IPS DF 4.7 (cell line): ENCODE data around the gene CTTNBP2NL.

Experiments used
- DNase-seq: peaks from one replicate; pipeline ENCODE4 v3.0.0-alpha.2; 2013; ENCODE audit warnings: low spot score; ENCODE audit errors: extremely low read depth

CTTNBP2NL gene, protein sequence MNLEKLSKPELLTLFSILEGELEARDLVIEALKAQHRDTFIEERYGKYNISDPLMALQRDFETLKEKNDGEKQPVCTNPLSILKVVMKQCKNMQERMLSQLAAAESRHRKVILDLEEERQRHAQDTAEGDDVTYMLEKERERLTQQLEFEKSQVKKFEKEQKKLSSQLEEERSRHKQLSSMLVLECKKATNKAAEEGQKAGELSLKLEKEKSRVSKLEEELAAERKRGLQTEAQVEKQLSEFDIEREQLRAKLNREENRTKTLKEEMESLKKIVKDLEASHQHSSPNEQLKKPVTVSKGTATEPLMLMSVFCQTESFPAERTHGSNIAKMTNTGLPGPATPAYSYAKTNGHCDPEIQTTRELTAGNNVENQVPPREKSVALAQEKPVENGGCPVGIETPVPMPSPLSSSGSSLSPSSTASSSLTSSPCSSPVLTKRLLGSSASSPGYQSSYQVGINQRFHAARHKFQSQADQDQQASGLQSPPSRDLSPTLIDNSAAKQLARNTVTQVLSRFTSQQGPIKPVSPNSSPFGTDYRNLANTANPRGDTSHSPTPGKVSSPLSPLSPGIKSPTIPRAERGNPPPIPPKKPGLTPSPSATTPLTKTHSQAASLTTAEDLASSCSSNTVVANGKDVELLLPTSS

DNA sequence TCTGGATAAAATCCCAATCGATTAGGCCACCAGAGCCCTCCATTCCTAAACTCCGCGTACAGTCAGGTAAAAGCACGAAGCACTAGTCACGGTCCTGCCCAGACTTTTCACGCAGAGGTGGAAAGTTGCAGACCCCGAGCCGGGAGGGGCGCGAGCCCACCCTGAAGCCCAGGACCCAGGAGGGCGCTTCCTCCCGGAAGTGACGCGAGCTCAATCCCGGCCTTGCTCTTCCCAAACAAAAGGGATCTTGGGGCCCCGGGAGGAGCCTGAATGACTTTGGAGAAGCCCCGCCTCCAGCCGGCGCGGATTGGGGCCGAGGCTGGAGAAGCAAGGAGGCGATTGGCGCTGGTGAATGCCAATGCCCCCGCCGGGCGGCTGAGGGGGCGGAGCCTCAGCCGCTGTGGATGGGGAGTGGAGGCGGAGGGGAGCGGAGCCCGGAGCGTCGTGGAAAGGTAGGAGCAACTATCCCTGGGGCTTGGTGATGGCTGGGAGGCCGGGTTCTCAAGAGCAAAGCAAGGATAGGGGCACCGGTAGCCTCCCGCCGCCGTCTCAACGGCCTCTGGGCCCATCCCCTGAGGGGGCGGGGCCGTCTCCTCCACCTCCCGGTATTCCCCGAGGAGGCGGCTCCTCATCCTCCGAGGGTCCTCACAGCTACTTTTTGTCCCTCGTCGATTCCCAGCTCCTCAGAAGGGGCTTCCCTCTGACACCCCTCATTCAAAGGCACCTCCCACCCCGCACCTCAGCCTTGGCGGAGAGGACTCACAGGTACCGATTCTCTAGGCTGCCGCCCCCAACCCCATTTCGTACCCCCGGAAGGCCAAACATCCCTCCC, at the start of gene CTTNBP2NL:
CTTNBP2NL (plus strand) TSS at position 394 of the 832 bp plus-strand sequence. CDS start 19,952 bp downstream, outside the sequence.
- no peak for DNase-seq

DNA sequence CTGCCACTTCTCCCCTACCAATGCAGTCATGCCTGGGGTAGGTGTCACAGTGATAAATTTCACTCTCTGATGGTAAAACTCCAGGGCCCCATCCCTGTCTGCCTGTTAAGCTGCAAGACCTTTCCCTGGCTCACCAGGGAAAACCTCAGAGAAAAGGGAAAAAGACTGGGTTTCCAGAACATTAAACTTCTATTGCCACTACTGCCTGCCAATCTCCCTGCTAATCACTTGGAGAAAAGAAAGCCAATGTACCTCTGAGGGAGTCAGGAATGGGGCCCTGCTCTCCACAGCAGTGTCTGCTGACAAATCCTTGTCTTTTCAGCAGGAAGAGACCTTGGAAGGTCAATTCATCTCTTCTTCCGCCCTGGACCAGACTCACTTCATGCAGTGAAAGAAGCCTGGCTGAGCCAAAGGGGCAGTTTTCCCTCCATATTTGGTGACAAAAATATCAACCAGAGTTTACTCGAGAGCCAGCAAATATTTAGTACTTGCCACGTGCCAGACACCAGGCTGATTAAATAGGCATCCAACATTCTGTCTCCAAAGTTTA, 49.1 kb upstream of the CTTNBP2NL start:
- no peak for DNase-seq

DNA sequence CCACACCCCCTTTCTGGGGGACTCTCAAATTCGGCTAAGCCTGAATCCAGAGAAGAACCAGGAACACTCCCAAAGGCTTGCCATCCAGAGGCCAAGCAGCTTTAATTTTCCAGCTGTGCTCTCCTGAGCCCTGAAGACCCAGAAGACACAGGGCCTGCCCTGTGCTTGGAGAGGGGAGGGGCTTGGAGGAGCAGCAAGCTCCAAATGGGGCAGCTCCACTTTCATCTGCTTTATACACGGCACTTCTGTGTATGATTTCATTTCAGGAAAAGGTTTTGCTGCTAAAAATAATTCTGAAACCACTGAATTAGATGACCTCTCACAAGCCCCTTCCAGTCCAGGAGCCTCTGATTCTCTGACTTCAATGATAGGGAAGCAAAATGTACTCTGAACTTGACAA, 39.2 kb upstream of the CTTNBP2NL start:
- DNase-seq, result no peak

DNA sequence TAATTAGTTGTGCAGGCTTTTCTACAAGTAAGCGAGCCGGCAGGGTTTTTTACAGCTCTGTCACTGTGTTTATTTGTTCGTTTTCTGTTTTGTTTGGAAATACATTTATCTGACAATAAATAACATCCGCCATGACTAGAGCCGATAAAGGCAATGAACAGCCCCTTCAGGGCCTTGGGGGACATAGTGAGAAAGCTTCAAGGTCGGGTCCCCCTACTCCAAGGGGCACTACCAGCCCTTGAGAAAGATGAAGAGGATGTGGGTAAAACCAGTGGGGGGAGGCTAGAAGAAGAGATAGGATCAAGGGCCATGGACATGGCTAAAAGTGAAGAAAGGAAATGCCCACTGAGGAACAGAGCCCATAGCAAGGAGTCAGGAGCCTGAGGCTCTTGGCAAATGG, 38.5 kb upstream of the CTTNBP2NL start:
- DNase-seq, result no peak

DNA sequence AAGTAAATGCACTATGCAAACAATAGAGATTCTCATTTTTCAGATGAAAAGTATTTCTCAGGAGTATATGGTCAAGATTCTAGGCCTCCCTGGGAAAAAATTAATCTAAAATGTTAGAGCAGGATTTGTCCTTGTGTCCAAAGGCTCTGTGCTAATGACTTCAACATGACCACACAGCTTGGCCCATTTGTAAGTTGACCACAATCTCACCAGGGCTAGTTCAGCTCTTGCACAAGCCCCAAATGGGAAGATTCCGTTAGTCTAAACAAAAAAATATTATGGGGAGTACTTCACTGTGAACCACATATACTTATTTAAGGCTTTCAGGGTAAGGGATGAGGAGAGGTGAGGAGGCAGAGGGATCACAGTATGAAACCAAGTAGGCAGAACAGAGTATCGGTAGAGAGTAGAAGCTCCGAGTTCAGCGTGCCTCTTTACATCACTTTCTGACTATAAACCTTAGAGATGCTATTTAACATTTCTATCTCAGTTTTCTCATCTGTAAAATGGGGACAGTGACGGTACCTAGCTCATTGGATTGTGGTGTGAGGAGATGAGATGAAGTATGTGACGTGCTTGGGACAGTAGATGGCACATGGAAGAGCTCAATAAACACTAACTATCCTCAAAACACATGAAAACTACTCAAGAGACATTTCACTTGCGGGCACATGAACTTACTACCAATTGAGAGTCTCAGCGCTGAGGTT, 37.8 kb upstream of the CTTNBP2NL start:
- DNase-seq, result no peak

DNA sequence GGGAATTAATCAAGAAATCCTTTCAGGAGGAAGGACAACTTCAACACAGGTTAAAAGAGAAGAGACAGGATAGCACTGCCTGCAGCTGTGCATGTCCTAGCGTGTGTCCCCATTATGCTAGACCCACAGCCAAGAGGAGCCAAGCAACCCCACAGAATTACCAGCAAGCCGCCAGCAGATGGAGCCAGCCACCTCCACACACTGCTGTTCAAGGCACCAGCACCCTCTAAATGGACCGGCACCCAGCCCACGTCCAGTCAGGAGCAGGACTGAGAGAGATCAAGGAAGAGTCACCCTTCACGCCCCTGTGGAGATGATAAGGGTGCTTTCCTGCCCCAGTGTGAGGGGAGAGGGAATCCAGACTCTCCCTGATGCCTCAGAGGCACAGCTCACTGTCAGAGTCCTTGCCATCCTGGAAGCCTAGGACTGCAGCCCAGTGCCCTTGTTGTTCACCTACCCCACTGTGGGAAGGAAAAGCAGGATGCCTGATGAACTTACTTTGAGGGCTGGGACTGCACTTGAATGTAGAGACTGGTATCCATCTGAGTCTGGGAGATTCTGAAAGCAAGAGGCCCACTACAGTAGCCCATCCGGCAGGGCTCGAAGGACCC, 37.1 kb upstream of the CTTNBP2NL start:
- no peak for DNase-seq

DNA sequence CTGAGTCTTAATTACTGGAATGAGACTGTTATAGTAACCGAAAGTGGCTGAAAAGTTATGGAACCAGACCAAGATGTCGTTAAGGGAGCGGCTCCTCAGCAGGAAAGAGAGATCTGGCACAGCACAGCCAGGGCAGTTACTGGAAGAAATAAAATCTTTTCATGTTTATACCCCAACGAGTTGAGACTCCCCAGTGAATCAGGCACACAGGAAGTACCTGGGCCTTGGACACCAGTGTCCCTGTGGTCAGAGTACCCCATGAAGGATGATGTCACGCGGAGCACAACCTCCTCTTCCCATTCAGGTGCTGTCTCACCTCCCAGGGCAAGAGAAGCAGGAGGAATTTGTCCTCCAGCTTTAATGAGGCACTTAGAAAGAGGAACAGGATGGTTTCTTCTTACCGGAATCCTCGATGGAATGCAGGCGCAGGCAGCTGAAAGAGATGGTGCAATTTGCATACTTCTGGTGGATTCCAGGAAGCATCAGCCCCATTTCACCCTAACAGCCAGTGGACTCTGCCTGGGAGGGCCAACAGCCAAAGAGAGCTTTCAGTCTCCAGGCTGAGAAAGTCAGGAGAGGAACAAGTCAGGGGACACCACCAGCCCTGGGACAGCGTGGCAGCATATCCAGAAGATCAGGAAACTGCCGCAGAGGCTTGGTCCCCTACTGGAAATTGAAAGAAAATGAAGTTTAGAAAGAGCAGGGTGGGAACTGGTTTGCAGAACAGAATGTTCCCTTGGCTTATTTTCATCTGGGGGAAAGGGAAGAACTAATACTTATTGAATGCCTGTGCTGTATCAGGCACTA, 35.9 kb upstream of the CTTNBP2NL start:
- DNase-seq, result no peak

DNA sequence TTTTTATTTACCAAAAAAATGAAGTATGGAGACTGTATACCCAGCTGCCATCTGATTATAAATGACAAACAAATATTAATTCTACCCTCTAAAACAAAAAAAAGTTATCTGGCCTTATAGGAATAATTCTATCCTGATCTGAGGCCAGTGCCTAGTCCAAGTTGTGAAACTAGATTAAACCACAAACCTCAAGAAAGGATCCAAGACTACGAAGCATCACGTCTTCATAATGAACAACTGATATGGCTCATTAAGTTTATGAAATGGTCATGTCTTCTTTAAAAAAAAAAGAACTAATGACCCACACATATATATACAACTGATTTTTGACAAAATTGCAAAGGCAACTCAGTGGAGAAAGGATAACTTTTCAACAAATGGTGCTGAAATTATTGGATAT, 32.4 kb upstream of the CTTNBP2NL start:
- no peak for DNase-seq

DNA sequence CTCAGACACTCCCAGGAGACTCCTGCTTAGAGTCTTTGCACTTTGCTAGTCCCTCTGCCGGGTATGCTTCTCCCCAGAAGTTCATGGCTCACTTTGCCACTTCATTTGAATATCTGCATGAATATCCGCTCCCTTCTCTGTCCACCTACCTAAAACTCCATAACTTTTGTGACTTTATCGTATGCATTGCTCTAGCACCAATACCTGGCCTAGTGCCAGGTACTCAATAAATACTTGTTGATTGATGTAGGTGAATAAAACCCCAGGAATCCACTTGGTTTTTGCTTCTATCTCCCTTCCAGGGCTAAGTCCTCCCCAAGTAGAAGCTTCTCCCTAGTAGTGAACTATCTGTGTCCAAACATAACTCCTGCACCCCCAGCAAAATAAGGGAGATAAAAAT, 27.8 kb upstream of the CTTNBP2NL start:
- no peak for DNase-seq

DNA sequence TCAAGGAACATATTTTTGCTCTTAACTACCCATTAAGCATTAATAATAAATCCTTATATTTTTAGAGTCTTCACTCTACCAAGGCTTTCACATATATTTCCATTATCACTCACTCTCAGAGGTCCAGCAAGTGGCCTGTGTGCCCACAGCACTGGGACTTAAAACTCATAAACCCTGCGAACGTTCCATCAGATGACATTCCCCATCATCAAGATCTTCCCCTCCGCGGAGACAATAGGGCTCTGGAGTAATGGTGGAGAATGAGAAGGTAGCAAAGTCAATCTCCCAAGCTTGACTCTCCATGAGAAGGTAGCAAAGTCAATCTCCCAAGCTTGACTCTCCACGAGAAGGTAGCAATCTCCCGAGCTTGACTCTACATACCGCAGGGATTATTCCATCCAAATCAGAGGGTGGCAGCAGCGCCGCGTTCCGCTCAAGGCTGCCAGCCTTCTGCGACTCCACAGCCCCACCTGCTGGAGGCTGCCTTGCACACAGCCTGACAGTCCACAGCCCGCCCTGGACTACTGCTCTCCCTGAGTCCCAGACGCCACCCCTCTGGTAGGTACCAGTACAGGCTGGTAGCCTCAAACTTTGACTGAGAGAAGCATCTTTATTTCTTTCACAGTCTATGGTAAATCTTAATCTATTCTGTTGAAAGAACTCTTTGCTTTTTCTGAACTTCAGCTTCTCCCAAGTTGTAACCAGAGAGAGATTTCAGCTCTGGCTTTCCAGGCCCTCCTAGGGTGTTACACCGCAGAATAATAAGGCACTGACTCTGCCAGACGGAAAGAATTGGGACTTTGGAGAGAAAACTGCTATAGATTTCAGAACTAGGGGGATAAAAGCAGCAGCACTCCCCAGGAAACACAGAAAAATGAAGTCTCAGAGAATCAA, 26.4 kb upstream of the CTTNBP2NL start:
- DNase-seq, result peak; percentile 89

DNA sequence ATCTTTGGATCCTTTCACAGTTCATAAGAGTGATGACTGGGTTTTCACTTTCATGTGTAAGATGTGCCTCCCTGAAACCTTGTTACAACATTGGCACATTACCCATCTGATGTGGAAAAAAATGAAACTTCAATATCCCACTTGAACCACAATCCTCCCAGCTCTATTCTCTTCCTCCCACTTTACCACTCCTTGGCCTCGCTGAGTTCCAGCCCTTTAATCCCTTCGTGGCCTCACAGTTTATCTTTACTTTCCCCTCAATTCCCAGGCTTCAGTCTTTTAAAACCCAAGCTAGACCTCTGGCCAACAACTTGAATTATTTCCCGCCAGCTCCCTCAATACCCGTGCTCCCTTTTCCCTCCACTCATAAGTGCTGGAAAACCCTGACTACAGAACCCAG, 25.0 kb upstream of the CTTNBP2NL start:
- DNase-seq, result no peak

DNA sequence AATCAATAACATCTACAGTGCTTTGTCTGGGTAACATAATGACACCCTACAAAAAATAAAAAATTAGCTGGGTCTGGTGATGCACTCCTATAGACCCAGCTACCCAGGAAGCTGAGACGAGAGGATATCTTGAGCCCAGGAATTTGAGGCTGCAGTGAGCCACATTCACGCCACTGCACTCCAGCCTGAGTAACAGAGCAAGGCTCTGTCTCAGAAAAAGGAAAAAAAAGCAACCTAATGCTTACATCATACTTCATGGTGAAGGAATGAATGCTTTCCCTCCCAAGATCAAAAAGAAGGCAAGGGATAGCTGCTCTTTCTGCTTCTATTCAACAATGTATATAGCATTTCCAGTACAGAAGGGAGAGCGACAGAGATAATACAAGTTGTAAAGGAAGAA, 24.2 kb upstream of the CTTNBP2NL start:
- DNase-seq, result no peak

DNA sequence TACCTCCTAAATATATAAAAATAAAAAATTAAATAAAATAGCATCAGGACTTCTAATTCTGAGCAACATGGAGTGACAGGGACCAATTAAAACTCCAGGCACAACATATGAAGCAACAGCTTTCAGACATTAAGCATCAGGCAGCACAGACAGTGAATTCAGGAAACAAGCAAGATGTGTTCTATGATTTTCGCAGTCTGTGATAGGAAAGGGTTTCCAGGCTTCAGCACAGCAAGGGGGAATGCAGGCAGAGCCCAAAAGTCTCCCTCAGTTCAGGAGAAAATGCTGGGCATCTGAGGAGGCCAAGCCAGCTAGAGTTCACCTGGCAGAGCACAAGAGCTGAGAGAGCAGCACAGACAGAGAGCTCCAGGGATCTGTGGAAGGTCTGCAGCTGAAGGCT, 22.2 kb upstream of the CTTNBP2NL start:
- DNase-seq, result no peak

DNA sequence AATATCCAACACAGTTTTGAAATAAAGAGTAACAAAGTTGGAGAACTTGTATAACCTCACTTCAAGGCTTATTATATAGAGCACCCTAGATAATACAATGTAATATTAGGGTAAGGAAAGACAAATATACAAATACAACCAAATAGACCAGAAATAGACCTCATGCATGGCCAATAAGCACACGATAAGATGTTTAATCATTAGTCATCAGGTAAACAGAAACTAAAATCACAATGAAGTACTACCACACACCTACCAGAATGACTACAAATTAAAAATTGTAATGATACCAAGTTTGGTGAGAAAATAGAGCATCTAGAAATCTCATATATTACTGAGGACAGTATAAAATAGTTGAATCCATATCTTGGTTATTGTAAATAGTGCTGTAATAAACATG, 20.3 kb upstream of the CTTNBP2NL start:
- no peak for DNase-seq

DNA sequence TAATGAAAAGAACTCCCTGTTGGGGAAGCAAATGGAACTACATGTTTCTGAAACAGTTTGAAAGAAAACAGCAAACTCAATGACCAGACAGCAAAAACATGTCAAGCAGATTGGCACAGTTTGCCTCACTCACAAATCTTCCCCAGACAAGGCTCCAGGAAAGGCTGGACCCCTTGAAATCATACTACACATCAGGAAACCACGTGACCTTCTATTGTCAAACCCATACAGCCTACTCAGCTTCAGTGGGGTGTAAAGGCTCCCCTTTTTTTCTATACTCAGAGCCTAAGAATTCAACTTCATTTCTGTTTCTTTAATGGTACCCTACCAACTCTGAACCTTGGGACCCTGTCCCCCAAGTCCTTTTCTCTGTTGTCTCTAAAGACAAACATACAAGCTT, 15.7 kb upstream of the CTTNBP2NL start:
- no peak for DNase-seq

DNA sequence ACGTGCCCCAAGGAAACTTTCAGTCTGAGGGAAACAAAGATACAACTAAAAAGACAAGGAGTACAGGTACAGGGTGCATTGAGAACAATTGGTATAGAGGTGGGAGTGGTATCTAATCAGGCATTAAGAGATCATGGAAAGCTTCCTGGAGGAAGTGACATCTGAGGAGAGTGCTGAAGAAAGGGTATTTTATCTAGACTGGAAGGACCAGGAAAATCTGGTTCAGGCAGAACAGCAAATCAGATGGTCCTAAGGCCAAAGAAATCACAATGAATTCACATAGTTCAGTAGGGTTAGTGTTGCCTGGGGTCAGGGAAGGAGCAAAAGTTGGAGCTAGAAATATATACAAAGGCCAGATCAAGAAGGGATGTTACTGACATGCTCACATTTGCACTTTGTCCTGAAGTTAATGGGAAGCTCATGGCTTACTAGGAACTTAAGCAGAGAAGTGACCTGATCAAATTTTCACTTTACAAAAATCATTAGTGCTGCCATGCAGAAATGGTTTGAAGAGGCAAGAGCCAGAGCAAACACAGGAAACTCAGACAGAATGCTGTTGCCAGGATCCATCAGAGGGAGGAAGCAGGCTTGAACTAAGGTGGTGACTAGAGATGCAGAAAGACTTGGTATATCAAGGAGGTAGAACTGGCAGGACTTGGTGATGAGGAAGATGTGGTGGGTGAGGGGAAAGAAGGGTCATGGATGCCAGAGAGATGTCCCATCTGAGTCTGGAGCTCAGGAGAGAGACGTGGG, 14.5 kb upstream of the CTTNBP2NL start:
- DNase-seq, result no peak

DNA sequence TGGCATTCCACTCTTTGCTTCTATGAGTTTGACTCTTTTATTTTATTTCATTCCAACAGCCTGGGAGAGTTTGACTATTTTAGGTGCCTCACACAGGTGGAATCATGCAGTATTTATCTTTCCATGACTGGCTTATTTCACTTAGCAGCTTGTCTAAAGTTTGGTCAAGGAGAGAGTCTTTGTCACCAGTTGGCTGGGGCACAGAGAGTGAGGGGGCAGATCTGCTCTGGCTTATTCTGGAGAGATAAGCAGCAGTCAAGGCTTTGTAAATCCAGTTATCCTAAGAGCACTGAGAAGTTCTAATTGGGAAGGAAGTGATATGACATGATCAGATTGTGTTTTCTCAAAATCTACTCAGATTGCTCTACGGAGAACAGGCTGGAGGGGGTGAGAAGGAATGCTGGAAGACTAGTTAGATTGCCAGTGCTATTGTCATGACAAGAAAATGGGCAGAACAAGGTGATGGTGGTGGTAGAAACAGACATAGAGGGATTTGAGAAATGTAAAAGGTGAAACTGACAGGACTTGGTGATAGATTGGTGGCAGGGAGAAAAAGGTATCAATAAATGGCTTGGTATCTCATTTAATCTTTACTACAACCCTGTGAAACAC, 12.1 kb upstream of the CTTNBP2NL start:
- DNase-seq, result no peak
